T-helper 2 cell treated with Interferon-gamma antibody and Interleukin-4, amounts not matched to agents 5 μg/mL and 100 μg/mL, for 36 hours (primary cell): ENCODE measurements around the gene LCN15.
"Not testable (repeated sequence)": the region's sequence is repeated elsewhere in the genome, so short reads cannot be mapped to it uniquely, and the experiment has no call there.

Experiments
- DNase-seq: peaks from one replicate; pipeline ENCODE4 v3.0.0; 2021; ENCODE audit warnings: low spot score
- H3K27ac Mint-ChIP-seq: one replicate; pipeline ENCODE4 v1.8.0; 2021; ENCODE audit warnings: mild to moderate bottlenecking, mixed read lengths
- H3K27me3 Mint-ChIP-seq: one replicate; pipeline ENCODE4 v1.8.0; 2021; ENCODE audit warnings: low read depth, mixed read lengths
- H3K36me3 Mint-ChIP-seq: one replicate; pipeline ENCODE4 v1.8.0; 2021; ENCODE audit warnings: low read depth, mixed read lengths
- H3K4me1 Mint-ChIP-seq: one replicate; pipeline ENCODE4 v1.8.0; 2021; ENCODE audit warnings: low read depth, mixed read lengths
- H3K4me3 Mint-ChIP-seq: one replicate; pipeline ENCODE4 v1.8.0; 2022; ENCODE audit warnings: mild to moderate bottlenecking, moderate library complexity, mixed read lengths
- H3K9me3 Mint-ChIP-seq: one replicate; pipeline ENCODE4 v1.8.0; 2021; ENCODE audit warnings: mixed read lengths

LCN15 gene

DNA sequence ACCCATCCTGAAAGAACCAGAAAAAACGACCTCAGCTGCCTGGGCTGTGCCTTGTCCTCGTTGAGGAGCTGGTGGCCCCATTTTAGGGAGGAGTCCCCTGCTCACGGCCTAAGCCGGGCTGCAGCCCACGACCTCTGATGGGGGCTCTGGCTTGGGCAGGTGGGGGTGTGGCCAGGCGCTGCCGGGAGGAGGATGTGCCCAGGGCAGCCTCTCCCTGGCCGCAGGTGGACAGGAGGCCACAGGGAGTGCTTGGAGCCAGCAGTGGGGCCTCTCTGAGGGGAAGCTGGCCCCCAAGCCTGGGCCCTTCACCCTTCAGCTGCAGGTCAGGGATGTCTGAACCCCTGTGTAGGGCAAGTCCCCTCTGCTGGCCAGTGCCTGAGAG is 49.4 kb downstream of the LCN15 start:
- Mint-ChIP-seq H3K36me3 (no peaks in the 10 kb centered on the region), H3K4me3 (no peak overlapping the region), H3K27ac (no peak overlapping the region), H3K27me3 (peaks cover 28% of the 10 kb centered on the region), H3K9me3 (no peaks in the 10 kb centered on the region), H3K4me1 (no peaks in the 10 kb centered on the region)
- no peak for DNase-seq

DNA sequence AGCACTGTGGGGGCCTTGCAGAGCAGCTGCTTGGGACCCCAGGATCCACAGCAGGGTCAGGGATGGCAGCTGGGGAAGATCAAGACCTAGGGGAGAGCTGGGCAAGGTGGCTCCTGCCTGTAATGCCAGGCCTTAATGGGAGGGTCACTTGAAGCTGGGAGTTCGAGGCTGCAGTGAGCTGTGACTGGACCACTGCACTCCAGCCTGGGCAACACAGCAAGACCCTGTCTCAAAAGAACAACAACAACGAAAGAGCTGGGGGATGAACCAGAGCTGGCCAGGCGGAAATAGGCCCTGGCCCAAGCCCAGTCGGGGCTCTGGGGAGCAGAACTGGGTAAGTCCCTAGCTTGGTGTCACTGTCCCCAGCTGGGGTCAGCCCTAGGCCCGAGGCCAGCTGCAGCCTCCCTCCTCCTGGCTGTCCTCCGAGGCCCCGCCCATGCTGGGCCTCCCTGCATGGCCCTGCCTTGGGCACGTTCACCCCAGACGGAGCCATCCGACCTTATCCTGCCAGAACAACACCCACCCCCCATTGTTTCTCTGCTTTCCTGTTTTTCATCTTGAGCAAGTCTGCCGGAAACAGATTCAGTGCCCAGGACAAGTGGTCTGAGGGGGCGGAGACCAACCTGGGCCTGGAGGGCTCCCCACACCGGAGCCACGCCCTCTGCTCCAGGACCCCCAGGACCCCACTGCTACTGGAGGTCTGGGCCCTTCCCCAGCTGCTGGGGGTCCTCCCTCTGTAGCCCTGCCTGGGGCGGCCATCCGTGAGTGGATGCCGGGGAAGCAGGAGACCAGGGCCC is 50.0 kb downstream of the LCN15 start:
- DNase-seq, result no peak
- Mint-ChIP-seq H3K27me3 (peaks cover 28% of the 10 kb centered on the region), H3K4me1 (no peaks in the 10 kb centered on the region), H3K27ac (no peak overlapping the region), H3K9me3 (no peaks in the 10 kb centered on the region), H3K4me3 (no peak overlapping the region), H3K36me3 (no peaks in the 10 kb centered on the region)

DNA sequence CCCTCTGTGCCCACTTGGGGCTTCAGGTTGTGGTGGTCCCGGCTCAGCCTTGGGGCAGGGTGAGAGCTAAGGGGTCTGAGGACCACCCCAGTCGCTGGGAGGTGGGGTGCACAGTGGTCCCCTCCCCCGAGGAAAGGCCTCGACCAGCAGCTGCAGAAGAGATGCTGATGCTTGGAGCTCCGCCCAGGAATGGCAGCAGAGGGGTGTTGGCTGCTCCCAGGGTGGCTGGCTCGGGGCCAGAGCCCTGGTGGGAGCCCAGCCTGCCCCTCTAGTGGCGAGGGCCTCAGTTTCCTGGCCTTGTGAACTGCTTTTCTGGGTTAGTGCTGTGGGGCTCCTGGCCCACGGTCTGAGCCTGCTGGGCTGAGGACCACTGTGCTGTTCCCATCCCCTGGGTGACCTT is 50.8 kb downstream of the LCN15 start:
- Mint-ChIP-seq H3K36me3 (no peaks in the 10 kb centered on the region), H3K4me3 (no peak overlapping the region), H3K4me1 (no peaks in the 10 kb centered on the region), H3K27me3 (peaks cover 28% of the 10 kb centered on the region), H3K9me3 (no peaks in the 10 kb centered on the region), H3K27ac (no peak overlapping the region)
- no peak for DNase-seq

DNA sequence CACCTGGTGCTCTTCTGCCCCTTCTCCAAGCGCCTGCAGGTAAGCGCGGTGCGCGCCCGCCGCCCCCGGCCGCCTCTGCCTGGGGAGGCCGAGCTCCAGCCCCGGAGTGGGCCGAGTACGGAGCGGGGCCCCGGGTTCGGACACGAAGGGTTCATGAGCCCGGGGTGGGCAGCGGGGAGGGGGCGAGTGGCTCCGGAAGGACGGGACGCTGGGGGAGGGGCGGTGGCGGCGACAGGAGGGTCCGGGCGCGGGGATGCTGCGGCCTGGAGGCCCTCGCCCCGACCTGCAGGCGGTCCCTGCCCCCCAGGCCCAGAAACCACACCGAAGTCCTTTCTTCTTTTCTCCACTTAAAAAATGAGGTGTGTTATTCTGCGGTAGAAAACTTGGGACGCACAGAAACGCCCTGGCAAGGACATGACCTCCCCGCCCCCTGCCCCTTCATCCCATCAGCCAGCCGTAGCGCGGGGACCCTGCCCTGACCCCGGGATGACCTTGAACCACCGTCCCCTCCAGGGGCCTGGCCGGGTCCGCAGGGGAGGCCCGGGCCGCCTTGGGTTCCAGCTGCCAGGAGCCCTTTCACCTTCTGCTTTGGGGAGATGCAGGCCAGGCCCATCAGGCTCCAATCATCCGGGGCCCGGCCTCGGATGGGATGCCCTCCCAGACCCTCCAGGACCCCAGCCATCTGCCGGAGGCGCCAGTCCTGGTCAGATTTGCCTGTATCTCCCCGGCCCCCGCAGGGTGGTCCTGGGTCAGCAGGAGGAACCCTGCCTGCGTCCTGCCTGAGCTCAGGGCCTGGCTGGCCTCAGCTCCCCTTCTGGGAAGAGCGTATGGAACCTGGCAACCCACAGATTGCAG is 51.4 kb downstream of the LCN15 start:
- Mint-ChIP-seq H3K4me3 (no peak overlapping the region), H3K9me3 (no peaks in the 10 kb centered on the region), H3K27ac (no peak overlapping the region), H3K27me3 (peaks cover 28% of the 10 kb centered on the region), H3K4me1 (no peaks in the 10 kb centered on the region), H3K36me3 (no peaks in the 10 kb centered on the region)
- DNase-seq, result no peak

DNA sequence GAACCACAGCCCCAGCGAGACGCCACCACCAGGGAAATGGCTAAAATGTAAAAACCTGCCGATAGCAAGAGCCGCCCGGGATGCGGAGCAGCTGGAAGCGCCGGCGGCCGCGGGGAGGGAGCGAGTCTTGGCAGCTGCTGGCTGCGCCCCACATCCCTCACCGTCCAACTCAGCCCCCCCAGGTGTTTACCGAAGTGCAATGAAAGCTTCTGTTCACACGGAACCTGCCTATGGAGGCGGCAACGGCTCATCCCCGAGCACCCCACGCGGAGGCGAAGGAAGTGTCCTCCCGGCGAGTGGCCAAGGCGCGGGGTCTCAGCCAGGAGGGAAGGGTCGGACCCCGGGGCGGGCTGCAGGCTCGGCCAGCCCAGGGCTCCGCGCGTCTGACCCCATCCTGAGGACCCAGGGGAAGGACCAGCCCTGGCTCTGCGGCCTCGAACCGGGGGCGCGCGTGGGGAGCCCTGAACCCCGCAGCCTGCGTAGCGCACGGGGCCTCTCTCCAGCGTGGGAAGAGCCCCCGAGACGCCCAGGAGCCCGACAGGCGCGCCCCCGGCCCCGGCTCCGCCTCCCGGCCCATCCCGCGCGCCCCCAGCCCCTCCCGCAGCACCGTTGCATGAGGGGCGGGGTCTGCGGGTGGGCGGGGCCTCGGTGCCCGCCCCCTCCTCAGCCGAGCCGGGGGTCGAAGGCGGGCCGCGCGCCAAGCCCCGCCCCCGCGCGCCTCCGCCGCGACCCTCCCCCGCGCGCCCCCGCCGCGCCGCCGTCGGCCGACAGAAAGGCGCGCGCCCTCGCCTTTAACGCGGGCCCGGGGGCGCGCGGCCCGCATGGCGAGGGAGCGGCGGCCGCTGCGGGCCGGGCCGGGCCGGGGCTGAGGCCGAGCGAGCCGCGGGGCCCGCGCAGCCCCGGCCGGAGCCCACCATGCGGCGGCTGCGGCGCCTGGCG is 52.3 kb downstream of the LCN15 start, which contains the start of gene DIPK1B:
Gene DIPK1B, plus strand, starts transcription at position 822 of the 939 bp plus-strand sequence. Its CDS starts 94 bp downstream, at position 916.
- DNase-seq, result no peak
- Mint-ChIP-seq H3K4me1 (no peaks in the 10 kb centered on the region), H3K4me3 (peak within 1 kb of the TSS; percentile 61), H3K27me3 (peaks cover 28% of the 10 kb centered on the region), H3K36me3 (no peaks in the 10 kb centered on the region), H3K9me3 (no peaks in the 10 kb centered on the region), H3K27ac (no peak within 1 kb of the TSS)

DNA sequence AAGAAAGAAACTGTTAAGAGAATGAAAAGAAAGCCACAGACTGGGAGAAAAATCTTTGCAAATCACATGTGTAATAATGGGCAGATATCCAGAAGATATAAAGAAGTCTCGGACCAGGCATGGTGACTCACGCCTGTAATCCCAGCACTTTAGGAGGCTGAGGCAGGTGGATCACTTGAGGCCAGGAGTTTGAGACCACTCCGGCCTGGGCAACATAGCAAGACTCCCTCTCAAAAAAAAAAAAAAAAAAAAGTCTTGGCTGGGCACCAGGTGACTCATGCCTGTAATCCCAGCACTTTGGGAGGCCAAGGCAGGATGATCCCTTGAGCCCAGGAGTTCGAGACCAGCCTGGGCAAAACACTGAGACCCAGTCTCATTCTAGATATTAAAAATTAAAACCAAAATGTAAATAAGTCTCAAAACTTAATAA is 53.1 kb downstream of the LCN15 start:
- not testable (repeated sequence) for H3K27ac Mint-ChIP-seq, H3K36me3 Mint-ChIP-seq, H3K4me1 Mint-ChIP-seq, H3K9me3 Mint-ChIP-seq, DNase-seq
- Mint-ChIP-seq H3K27me3 (peaks cover 28% of the 10 kb centered on the region), H3K4me3 (peak overlapping the region; percentile 61)

DNA sequence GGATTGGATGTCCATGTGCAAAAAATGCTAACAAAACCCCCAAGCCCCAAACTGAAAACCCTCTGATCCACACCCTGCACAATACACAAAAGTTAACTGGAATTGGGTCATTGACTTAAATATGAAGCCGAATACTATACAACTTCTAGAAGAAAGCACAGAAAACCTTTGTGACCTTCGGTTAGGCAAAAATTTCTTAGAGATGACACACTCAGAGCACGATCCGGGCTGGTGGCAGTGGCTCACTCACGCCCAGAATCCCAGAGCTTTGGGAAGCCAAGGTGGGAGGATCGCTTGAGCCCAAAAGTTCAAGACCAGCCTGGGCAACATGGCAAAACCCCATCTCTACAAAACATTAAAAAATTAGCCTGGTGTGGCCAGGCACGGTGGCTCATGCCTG is 53.8 kb downstream of the LCN15 start:
- Mint-ChIP-seq H3K27ac (no peak overlapping the region), H3K27me3 (peaks cover 24% of the 10 kb centered on the region), H3K36me3 (no peaks in the 10 kb centered on the region), H3K4me3 (no peak overlapping the region), H3K4me1 (no peaks in the 10 kb centered on the region), H3K9me3 (no peaks in the 10 kb centered on the region)
- DNase-seq, result no peak
